Endothelial cell of umbilical vein (primary cell): ENCODE results near the gene DAB1.

Experiments
- CTCF ChIP-seq, 2 donors: IDR thresholded peaks; 1 replicate in 1 of 2; 2 replicates in 1 of 2; pipeline ENCODE4 v1.5.1; 2011; ENCODE audit warnings: low read length in 2 of 2, mild to moderate bottlenecking in 2 of 2, moderate library complexity in 2 of 2, control low read depth in 1 of 2, inconsistent platforms in 1 of 2, low read depth in 1 of 2; ENCODE audit not compliant: insufficient read depth in 1 of 2; ENCODE audit errors: extremely low read depth in 1 of 2
- EZH2 ChIP-seq: IDR thresholded peaks from 2 replicates; pipeline ENCODE4 v1.6.1; 2012; ENCODE audit warnings: borderline replicate concordance, low read depth, mild to moderate bottlenecking, moderate library complexity, low read length, inconsistent platforms; ENCODE audit not compliant: severe bottlenecking
- FOS ChIP-seq: IDR thresholded peaks from 2 replicates; pipeline ENCODE4 v1.6.1; 2011; ENCODE audit warnings: mild to moderate bottlenecking, low read length, moderate library complexity, borderline replicate concordance; ENCODE audit not compliant: insufficient read depth
- GATA2 ChIP-seq: IDR thresholded peaks from 2 replicates; pipeline ENCODE4 v1.7.0; 2011; ENCODE audit warnings: low read depth, mild to moderate bottlenecking, moderate library complexity, mixed read lengths, low read length; ENCODE audit not compliant: insufficient read length, insufficient read depth
- JUN ChIP-seq: IDR thresholded peaks from 2 replicates; pipeline ENCODE4 v1.6.1; 2011; ENCODE audit warnings: borderline replicate concordance, low read depth; ENCODE audit not compliant: insufficient read length, insufficient read depth
- MAX ChIP-seq: IDR thresholded peaks from 2 replicates; pipeline ENCODE4 v1.6.1; 2011; ENCODE audit not compliant: insufficient read depth, insufficient read length
- MYC ChIP-seq: IDR thresholded peaks from one replicate; pipeline ENCODE4 v1.6.1; 2011; ENCODE audit warnings: mild to moderate bottlenecking, low read depth, low read length
- POLR2A ChIP-seq: IDR thresholded peaks from 2 replicates; pipeline ENCODE4 v1.6.1; 2012; ENCODE audit warnings: low read depth, mild to moderate bottlenecking, control low read depth, low read length
- POLR2AphosphoS5 ChIP-seq: IDR thresholded peaks from 2 replicates; pipeline ENCODE4 v1.6.1; 2012; ENCODE audit warnings: low read depth, mild to moderate bottlenecking, control low read depth, low read length, moderate library complexity; ENCODE audit not compliant: insufficient read depth

- TF ChIP-seq CTCF (IDR thresholded peaks at IDR 0.05; ENCODE audit: extremely low read depth in 1 of 2, insufficient read depth in 1 of 2, low read depth in 1 of 2, low read length in 2 of 2) (no peak), POLR2A (no peak), EZH2 (no peak), MAX (no peak), FOS (no peak), GATA2 (no peak), JUN (no peak), POLR2AphosphoS5 (no peak), MYC (no peak)
Measured at GRCh38 chr1:57363165-57363564, 60.7 kb downstream of the DAB1 start.
